GM19455 (cell line): ENCODE results near the gene PPL.
"Not testable (repeated sequence)": the region's sequence is repeated elsewhere in the genome, so short reads cannot be mapped to it uniquely, and the experiment has no call there.

Experiments
- ATAC-seq: cut with Tn5 transposase; IDR thresholded peaks from one replicate; pipeline ENCODE4 v1.9.1; 2021; ENCODE audit not compliant: unreplicated experiment

The PPL gene

DNA sequence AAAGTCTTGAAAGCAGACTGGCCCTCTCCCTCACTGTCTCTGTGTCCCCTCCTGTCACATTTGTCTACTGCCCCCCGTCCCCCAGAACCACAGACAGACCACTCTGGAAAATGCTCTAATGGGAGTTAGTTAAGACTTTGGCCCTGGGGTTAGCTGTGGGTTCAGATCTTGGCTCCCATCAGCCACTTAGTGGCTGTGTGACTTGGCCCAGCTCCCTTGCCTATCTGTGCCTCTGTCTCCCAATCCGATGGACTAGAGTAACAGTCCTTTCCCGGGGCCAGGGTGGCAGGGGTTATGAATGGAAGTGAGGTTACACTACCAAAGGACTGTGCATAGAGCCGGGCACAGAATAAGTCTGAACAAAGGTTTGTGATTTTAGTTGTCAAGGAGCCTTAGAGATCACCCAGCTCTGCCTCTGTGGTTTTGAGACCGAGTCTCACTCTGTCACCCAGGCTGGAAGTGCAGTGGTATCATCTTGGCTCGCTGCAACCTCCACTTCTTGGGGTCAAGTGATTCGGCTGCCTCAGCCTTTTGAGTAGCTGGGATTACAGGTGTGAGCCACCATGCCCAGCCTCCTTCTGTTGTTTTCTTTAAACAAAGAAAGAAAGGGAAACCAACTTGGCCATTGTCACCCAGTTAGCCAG lies 23.7 kb downstream of the PPL start:
- ATAC-seq = no peak

DNA sequence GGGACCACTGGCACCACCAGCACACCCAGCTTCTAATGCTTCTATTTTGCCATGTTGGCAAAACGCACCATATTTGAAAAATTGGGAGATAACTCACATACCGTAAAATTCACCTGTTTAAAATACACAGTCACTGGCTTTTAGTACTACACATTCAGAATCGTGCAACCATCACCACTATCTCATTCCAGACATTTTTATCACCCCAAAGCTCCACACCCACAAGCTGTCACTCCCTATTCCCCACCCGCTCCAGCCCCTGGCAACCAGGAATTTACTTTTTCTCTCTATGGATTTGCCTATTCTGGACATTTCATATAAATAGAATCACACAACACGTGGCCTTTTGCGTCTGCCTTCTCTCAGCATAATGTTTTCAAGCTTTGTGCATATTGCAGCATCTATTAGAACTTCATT lies 25.0 kb downstream of the PPL start:
- no peak for ATAC-seq

DNA sequence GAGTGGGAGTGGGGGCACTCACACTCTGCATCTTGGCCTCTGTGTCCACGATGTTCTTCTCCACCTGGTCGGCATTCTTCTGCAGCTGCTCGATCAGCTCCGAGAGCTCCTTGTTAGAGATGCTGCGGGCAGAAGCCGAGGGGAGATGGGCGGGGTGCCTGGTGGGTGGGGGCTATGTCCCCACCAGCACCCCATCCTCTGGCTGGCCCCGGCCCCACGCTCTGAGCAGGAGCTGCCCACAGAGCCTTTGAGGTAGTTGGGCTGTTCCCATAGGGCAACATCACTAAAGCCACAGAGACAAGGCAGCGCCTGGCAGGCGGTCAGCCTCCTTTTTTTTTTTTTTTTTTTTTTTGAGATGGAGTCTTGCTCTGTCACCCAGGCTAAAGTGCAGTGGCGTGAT lies 26.1 kb downstream of the PPL start:
- ATAC-seq = no peak

DNA sequence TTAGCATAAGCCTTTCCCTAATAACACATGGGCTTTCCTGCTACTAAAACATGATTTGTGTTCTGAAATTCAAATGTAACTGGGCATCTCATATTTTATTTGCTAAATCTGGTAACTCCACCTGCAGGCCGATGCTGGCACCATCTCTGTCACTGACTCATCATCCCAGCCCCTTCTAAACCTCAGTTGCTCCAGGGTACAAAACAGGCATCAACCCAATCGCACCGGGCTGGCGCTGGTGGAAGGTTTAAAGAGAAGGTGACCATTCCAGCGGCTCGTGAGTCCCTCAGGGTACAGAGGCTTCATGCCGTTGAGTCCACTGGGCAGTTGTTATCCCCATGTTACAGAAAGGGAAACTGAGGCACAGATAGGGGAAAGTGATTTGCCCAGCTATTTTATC lies 27.1 kb downstream of the PPL start:
- no peak for ATAC-seq

DNA sequence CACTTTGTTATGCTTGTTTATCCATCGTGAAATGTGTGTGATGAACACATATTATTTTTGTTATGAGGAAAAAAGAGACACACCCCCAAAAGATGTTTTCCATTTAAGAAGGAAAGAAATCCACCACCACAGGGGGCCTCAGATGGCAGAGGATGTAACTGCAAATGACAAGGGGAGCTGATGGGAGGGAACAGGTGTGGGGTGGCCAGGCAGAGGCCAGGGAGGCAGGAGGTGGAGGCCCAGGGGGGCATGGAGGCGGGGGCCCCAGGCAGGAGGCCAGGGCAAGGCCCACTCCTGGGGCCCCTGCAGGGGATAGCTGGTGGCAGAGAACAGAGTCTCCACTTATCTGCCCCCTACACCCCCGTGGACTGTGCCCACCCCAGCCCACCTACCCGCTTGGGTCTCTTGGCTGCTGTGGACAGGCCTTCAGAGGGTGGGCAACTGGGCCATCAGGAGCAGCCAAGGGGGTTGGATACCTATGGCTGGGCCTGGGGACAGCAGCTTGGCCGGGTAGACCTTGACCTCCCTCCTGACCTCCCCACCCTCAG lies 28.0 kb downstream of the PPL start:
- no peak for ATAC-seq

DNA sequence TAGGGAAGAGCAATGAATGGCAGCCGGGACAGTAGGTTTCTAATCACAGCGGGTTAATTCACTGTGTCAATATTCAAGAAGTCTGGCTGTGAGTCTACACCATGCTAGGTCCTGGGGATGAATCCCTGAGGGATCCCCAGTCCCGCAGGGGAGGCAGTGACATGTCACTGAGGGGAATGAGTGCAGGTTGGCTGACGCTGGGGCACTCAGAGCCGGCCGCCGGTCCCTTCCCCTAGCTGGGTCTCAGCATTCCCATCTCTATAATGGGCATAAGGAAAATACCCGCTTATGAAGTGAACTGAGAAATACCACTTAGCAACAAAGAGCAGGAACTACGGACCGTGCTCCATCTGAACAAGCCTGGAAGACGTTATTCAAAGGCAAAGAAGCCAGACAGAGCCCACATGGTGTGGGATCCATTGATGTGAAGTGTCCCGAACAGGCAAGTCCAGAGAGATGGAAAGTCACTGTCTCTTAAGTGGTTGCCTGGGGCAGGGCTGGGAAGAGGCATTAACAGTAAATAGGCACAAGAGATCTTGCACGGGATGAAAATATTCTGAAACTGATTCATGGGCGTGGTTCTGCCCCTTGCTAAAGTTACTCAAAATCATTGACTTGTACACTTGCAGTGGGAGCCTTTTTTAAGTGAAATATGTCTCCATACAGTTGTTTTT lies 31.9 kb downstream of the PPL start:
- ATAC-seq = no peak

DNA sequence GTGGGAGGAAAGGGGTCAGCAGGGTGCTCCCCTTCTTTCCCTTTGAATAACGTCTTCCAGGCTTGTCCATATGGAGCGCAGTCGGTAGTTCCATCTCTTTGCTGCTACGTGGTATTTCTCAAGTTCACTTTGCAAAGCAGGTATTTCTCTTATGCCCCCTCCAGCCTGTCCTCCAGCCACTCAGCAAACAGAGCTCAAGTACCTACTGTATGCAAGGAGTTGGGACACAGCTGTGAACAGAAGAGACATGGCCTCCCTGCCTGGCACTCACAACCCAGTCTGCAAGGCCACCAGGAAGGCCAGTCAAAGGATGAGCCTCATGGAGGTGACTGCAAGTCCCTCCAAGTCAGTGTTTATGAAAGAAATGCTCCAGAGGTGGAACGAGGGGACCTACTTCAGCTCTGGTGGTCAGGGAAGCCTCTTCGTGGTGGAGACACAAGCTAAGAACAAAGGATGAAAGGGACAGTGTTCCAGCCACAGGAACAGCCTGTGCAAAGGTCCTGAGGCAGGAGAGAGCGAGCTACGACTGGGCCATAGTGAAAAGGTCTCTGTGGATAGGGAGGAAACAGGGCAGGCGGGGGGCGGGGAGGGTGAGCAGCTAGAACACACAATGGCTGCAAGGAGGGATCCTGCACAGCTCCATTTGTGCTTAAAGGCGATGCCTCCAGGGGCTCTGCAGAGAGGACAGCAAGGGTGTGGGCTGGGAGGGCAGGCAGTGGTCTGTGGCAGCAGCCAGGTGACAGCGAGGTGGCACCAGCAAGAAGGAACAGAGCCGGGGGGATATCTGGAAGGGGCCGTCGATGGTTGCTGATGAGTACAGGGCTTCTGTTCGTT lies 32.6 kb downstream of the PPL start:
- no peak for ATAC-seq

DNA sequence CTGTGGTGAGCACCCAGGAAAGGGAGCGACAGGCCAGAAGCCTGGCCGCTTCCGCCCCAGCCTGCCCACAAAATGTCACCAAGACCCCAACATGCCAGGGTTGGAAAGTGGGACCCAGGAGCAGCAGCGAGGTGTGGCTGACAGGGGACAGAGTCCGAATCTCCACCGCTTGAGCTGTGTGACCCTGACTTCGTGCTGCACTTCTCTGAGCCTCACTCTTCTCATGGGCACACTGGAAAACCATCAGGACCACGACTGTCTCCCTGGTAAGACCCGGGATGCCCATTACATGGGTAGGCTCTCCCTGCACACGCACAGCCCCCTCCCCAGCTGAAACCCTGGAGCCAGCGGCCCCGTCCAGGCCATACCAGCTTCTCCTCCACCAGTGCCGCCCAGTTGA lies 34.9 kb downstream of the PPL start:
- ATAC-seq = no peak

DNA sequence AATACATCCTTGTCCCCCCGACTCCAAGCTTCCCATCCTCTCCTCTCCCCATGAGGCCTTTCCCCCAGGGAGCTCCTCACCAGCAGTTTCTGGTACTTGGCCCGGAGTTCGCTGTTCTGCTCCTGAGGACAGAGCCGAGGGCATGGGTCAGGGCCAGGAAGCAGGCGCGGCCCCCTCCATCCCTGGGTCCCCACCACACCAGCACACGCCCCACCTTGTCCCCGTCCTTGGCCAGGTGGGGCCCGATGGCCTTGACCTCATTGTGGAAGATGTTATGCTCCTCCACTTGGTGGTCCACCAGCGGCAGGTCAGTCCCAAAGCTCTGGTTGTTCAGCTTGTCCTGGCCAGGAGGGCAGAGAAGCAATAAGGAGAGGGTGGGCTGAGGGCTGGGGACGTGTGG lies 36.2 kb downstream of the PPL start:
- ATAC-seq = no peak

DNA sequence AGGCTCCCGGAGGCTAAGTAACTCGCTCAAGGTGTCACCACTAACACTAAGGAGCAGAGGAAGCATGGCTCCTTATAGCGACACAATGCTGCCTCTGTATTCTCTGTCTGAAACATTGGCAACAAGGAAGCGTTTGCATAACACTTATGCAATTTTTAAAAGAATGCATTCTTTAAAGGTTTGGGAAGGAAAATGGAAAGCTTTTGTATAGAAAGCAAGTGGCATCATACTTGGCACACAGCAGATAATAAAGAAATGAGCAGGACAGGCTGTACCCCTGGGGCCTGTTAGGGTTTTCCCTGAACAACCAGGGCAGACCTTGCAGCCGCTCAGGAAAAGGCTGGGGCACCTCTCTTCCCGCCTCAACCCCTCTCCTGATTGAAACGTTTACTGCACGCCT lies 36.9 kb downstream of the PPL start:
- no peak for ATAC-seq

DNA sequence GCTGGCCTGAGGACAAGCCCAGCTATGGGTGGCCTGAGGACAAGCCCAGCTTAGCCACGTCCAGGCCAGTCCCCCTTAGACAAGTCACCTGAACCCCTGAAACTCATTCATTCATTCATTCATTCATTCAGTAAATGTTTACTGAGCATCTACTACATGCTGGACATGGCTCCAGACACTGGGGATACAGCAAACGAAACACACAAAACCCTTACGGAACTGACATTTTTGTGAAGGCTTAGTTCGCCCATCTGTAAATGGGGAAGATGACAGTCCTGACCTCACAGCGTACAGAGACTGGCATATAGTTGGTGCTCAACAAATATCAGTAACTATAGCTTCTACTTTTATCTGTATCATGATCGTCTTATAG lies 37.5 kb downstream of the PPL start:
- no peak for ATAC-seq

DNA sequence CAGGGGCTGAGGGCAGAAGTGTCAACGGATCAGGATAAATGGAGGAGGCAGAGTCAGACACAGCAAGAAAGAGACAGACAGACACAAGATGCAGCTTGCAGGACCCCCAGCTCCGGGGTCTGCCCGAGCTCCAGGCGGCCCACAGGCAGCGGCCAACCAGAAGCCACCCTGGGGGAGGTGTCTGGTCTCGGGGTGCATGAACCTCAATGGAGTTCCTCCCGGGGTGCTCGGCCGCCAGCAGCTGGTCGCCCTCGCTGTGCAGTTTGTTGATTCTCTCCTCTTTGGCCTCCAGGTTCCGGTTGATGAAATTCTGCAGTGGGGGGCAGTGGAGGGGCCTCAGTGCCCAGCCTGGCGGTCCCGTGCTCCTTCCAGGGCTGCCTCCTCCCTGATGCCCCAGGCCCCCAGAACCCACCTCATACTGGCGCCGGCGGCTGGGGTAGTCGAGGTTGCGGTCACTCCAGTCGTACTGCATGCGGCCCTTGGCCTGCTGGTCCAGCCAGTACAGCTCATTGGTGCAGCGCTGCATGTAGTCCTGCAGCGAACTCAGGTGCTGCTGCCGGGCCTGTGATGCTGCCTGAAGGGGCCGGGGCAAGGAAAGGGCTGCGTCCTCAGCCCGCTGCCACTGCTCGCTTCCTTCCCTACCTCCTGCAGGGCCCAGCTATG lies 38.0 kb downstream of the PPL start:
- no peak for ATAC-seq

DNA sequence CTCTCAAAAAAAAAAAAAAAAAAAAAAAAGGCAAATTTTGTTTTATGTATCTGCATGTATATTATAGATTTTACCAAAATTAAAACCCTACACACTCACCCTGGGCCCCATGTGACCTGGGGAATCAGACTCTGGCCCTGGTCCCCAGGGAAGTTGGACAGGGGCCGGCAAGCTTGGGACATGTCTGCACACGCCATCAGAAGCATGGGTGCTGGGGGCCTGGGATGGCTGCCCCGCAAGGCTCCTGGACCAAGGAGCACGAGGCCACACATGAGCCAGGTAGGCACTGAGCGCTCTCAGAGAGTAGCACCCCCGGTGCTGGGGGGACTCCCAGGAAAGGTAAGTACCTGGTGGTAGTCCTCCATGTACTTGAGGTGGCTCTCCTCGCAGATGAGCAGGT lies 39.6 kb downstream of the PPL start:
- ATAC-seq = no peak

DNA sequence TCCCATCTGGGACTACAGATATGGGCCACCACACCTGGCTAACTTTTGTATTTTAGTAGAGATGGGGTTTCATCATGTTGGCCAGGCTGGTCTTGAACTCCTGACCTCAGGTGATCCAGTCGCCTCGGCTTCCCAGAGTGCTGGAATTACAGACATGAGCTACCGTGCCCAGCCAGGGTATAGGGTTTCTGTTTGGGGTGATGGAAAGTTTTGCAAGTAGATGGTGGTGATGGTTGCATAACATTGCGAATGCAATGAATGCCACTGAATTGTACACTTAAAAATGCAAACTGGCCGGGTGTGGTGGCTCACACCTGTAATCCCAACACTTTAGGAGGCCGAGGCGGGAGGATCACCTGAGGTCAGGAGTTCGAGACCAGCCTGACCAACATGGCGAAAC lies 40.2 kb downstream of the PPL start:
- ATAC-seq = not testable (repeated sequence)

DNA sequence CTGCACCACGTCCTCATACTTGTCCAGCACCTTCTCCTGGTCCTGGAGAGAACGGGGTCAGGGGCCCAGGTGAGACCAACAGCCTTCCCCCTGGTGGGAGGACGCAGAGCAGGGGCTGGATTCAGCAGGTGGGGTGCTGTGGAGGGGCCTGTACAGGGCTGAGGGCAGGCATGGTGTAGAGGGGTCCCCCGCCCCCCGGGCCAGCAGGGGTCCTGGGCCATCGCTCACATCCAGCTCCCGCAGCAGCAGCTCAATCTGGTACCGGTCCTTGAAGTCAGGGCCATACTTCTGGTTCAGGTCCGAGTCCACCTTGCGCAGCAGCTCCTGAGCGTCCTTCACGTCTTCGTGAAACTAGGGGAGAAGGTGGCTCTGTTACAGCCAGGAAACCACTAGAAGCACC lies 41.6 kb downstream of the PPL start:
- ATAC-seq = no peak

DNA sequence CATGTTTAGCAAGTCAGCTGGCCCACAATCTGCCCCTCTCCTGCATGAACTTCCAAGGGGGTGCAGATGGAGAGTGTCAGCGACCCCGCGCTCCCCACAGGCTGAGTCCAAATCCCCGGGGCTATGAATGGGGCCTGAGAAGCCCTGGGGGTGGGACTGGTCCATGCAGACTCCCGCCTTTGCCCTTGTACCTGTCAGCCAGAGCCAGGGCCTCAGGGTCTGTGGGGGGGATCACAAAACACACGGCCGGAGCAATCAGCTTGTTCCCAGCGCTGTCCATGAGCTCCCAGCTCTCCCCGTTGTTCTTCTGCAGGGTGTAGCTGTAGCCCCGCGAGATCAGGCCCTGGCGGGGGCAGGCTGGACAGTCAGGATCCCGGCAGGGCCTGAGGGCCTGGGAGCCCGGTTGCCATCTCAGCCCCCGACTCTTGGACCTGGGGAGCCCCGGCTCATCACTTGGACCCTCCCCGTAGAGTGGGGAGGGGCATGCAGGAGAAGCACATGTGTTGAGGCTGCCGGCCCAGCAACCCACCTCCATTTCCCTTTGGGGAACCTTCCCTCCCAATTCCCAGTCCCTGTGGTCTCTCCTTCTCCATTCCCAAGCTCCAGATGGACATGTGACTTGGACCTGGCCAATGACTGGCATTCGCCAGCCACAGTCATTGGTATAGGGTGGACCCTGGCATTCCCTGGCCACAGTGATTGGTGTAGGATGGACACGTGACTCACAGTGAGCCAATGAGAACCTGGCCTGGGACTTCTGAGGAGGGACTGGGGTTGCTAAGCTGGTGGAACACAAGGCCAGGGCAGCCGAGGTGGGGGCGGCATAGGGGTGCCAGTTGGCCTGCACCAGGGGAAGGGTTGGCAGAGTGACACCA lies 42.4 kb downstream of the PPL start:
- ATAC-seq = no peak

DNA sequence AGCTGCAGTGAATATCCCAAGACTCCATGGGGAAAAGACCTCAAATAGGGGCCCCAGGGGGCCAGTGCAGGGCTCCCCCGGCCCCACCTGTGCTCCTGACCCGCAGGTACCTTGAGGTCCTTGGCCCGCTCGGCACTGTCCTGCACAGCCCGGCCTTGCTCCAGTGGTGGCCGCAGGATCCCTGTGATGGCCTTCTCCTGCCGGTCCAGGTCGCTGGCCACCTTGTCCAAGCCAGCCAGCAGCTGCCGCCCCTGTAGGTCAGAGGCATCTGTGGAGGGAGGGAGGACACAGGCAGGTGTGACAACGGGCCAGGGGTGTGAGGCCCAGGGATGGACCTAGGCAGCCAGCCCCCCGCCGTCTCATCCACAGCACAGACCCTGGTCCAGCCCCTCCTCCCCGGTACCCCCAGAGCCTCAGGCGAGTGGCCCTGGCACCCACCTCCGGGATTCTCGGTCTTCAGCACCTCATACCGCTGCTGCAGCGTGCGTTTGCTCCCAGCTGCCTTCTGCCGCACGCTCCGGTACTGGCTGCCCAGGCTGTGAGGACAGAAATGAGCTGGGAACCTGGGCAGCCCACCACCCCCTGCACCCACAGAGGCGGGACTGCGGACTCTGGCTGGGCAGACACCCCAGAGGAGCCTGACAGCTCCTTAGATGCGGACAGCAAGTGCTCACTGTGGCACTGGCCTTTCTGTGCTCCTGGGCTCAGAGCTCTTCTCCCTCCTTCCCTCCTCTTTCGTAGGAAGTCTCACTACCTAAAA lies 43.7 kb downstream of the PPL start:
- no peak for ATAC-seq

DNA sequence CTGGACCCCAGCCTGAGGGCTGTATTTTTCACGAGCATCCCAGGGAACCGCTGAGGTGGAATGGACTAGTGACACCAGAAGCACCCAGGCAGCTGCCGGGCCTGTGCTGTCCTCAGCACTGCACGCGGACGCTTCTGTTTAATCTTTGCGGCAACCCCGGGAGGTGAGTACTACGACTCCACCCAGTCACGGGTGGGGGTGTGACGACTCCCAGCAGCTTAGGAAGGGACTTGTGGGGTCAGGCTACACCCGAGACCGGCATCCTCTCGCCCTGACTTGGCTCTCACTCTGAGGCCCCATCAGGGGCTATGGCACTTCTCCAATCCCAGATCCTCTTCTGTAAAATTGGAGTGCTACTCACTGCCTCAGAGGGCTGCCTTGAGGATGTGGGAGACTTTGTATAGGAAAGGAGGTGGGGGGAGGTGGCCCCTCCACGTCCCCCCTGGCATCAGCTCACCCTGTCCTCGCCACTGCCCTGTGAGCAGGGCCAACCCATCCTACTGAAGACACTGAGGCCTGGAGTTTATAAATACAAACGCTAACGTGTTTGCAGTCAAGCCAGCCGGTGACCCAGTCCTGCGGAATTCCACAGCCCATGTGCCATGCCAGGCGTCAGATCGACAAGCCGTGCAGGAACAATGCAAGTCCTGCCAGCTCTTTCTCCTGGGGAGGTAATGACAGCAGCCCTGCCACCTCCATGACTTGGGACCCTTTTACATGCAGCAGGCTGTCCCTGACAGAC lies 44.4 kb downstream of the PPL start:
- no peak for ATAC-seq

DNA sequence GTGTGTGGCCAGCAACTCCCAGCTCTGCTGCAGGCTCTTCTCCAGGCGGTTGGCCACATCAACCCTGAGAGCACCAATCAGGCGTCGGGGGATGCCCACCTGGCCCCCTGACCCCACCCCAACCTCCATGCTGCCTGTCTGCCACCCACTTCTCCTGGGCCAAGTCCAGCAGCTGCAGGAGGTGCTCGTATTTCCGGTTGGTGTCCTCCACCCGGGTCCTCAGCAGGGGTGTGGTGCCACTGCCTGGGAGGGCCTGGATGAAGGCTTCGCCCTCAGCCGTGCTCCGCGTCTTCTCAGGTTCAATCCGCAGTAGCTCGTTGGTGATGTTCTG lies 45.1 kb downstream of the PPL start:
- ATAC-seq = no peak
